ENCODE data around the gene TJP1. TPM values are rescaled to one million over a fixed set of nuclear protein-coding genes. Genes with fewer than 3 reads are reported as not detected.

Gene TJP1
- total RNA-seq, 2 experiments from 2014 or later: not detected

- ATAC-seq (no peak), DNase-seq (no peak)
- no peak for TF ChIP-seq CTCF (IDR thresholded peaks at IDR 0.05)
- Mint-ChIP-seq H3K4me1 (ENCODE audit: low read depth) (no peaks in the 10 kb centered on the region), H3K27ac (no peak overlapping the region), H3K27me3 (peaks cover 16% of the 10 kb centered on the region), H3K4me3 (no peak overlapping the region), H3K9me3 (no peaks in the 10 kb centered on the region), H3K36me3 (ENCODE audit: low read depth) (no peaks in the 10 kb centered on the region)
- CTCF ChIA-PET: no interaction called here
- POLR2A ChIA-PET: no interaction called here
- intact Hi-C loops (cut with micrococcal nuclease): no loop called here
Observed at GRCh38 chr15:29773816-29774215, 48.5 kb downstream of the TJP1 start.

- ChIA-PET POLR2A (no interaction called here), CTCF (no interaction called here)
- no peak for TF ChIP-seq CTCF (IDR thresholded peaks at IDR 0.05)
- intact Hi-C loops (cut with micrococcal nuclease): no loop called here
- no peak for DNase-seq
- no peaks in the 10 kb centered on the region for H3K36me3 Mint-ChIP-seq (ENCODE audit: low read depth)
- H3K27ac Mint-ChIP-seq: no peak overlapping the region
- ATAC-seq: no peak
- peaks cover 11% of the 10 kb centered on the region for H3K27me3 Mint-ChIP-seq
- no peaks in the 10 kb centered on the region for H3K9me3 Mint-ChIP-seq
- no peaks in the 10 kb centered on the region for H3K4me1 Mint-ChIP-seq (ENCODE audit: low read depth)
- H3K4me3 Mint-ChIP-seq: no peak overlapping the region
Observed at GRCh38 chr15:29773000-29773399, 49.3 kb downstream of the TJP1 start.

GRCh38 chr15:29770796-29771195 lies 51.5 kb downstream of the TJP1 start:
- no peak for TF ChIP-seq CTCF (IDR thresholded peaks at IDR 0.05)
- ChIA-PET POLR2A (no interaction called here), CTCF (no interaction called here)
- peaks cover 19% of the 10 kb centered on the region for H3K27me3 Mint-ChIP-seq
- H3K4me1 Mint-ChIP-seq (ENCODE audit: low read depth): no peaks in the 10 kb centered on the region
- H3K36me3 Mint-ChIP-seq (ENCODE audit: low read depth): no peaks in the 10 kb centered on the region
- DNase-seq (no peak), ATAC-seq (no peak)
- no peak overlapping the region for H3K27ac Mint-ChIP-seq
- H3K9me3 Mint-ChIP-seq: no peaks in the 10 kb centered on the region
- no peak overlapping the region for H3K4me3 Mint-ChIP-seq
- intact Hi-C loops (cut with micrococcal nuclease): no loop called here

GRCh38 chr15:29765898-29766527 lies 56.3 kb downstream of the TJP1 start:
- Mint-ChIP-seq H3K27me3 (peaks cover 15% of the 10 kb centered on the region), H3K27ac (no peak overlapping the region), H3K4me3 (no peak overlapping the region), H3K36me3 (ENCODE audit: low read depth) (no peaks in the 10 kb centered on the region), H3K4me1 (ENCODE audit: low read depth) (no peaks in the 10 kb centered on the region), H3K9me3 (no peaks in the 10 kb centered on the region)
- ChIA-PET POLR2A (no interaction called here), CTCF (no interaction called here)
- no peak for DNase-seq
- intact Hi-C loops (cut with micrococcal nuclease): no loop called here
- no peak for TF ChIP-seq CTCF (IDR thresholded peaks at IDR 0.05)
- no peak for ATAC-seq

- CTCF ChIA-PET: no interaction called here
- TF ChIP-seq CTCF (IDR thresholded peaks at IDR 0.05): no peak
- Mint-ChIP-seq H3K9me3 (no peaks in the 10 kb centered on the region), H3K4me1 (ENCODE audit: low read depth) (no peaks in the 10 kb centered on the region), H3K4me3 (no peak overlapping the region), H3K36me3 (ENCODE audit: low read depth) (no peaks in the 10 kb centered on the region), H3K27me3 (peaks cover 15% of the 10 kb centered on the region), H3K27ac (no peak overlapping the region)
- no peak for DNase-seq
- no peak for ATAC-seq
- intact Hi-C loops (cut with micrococcal nuclease): no loop called here
- POLR2A ChIA-PET: no interaction called here
Observed at GRCh38 chr15:29765234-29765841, 56.9 kb downstream of the TJP1 start.
